GM18517 (cell line): ENCODE results near the gene KIDINS220.

Experiments
- ATAC-seq: cut with Tn5 transposase; IDR thresholded peaks from one replicate; pipeline ENCODE4 v1.9.1; 2021; ENCODE audit warnings: mild to moderate bottlenecking, moderate library complexity; ENCODE audit not compliant: unreplicated experiment

KIDINS220 gene

GRCh38 chr2:8704906-8705305, 132.5 kb downstream of the KIDINS220 start:
- ATAC-seq, result no peak

GRCh38 chr2:8701681-8702379, 135.6 kb downstream of the KIDINS220 start:
- ATAC-seq, result no peak

- no peak for ATAC-seq
Observed at GRCh38 chr2:8699839-8700238, 137.6 kb downstream of the KIDINS220 start.

GRCh38 chr2:8697190-8697589, 140.2 kb downstream of the KIDINS220 start:
- ATAC-seq, result no peak

GRCh38 chr2:8694737-8695136, 142.7 kb downstream of the KIDINS220 start:
- no peak for ATAC-seq

- ATAC-seq, result no peak
Observed at GRCh38 chr2:8693157-8693821, 144.1 kb downstream of the KIDINS220 start.

- no peak for ATAC-seq
Observed at GRCh38 chr2:8692783-8693156, 144.6 kb downstream of the KIDINS220 start.

- no peak for ATAC-seq
Observed at GRCh38 chr2:8691859-8692437, 145.5 kb downstream of the KIDINS220 start.

GRCh38 chr2:8685697-8686358, 151.6 kb downstream of the KIDINS220 start:
- ATAC-seq, result peak; percentile 26

GRCh38 chr2:8684878-8685696, 152.3 kb downstream of the KIDINS220 start:
- ATAC-seq, result no peak

GRCh38 chr2:8684540-8684877, 152.9 kb downstream of the KIDINS220 start:
- no peak for ATAC-seq

- no peak for ATAC-seq
Observed at GRCh38 chr2:8682719-8683667, 154.4 kb downstream of the KIDINS220 start.

- ATAC-seq, result peak; percentile 58
Observed at GRCh38 chr2:8681786-8682692, 155.4 kb downstream of the KIDINS220 start, which contains the start of gene ID2. TSS of gene ID2 (plus strand) at chr2:8682056. CDS start at chr2:8682166, 110 bp downstream.

- peak; percentile 19 for ATAC-seq
Observed at GRCh38 chr2:8680822-8681760, 156.3 kb downstream of the KIDINS220 start.

- no peak for ATAC-seq
Observed at GRCh38 chr2:8679827-8680731, 157.3 kb downstream of the KIDINS220 start.

- ATAC-seq, result no peak
Observed at GRCh38 chr2:8679567-8679826, 157.9 kb downstream of the KIDINS220 start.
